ENCODE data around the gene DLK1. TPM values are rescaled to one million over a fixed set of nuclear protein-coding genes. Genes with fewer than 3 reads are reported as not detected.

The DLK1 gene
- total RNA-seq, 1 experiment from 2014 or later, result 3.3 TPM

DNA sequence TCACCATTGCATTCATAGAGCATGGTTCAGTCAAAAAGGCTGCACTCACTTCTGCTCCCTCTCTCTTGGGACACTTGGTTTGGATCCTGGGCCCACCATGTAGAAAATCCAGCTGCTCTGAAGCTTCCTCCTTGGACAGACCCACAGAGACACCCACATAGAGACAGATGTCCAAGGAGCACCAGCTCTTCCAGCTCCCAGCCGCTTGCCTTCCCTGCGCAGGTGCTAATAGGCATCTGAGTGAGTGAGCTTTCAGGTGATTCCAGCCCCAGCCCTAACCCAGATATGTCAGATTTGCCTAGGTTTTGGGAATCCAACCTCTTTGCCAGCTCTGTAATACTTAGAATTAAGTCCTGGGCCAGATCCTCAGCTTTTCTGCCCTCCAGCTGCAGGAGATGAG is 38.6 kb downstream of the DLK1 start (continued):
- TF ChIP-seq, protein P1, sequence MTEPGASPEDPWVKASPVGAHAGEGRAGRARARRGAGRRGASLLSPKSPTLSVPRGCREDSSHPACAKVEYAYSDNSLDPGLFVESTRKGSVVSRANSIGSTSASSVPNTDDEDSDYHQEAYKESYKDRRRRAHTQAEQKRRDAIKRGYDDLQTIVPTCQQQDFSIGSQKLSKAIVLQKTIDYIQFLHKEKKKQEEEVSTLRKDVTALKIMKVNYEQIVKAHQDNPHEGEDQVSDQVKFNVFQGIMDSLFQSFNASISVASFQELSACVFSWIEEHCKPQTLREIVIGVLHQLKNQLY (CRISPR knock-in tag; IDR thresholded peaks at IDR 0.05), result no peak

DNA sequence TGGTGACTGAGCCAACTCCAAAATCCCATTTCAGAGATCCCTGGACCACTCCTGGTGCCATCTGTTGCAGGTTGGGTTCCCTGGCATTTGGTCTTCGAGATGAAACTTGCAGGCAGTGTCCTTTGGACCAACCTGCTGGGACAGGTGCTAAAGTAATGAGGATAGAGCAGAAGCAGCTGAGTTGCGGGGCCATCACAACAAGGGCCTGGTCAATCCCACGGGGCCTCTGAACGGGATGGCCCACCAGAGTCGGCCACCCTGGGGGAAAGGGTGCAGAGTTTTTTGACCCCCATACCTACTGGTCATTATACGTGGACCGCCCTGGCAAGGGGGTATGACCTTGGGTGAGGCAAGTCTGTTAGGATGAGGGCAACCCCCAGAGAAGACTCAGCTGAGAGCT is 39.3 kb downstream of the DLK1 start:
- no peak for ATAC-seq
- ChIA-PET CTCF (no interaction called here), POLR2A (no interaction called here)
- Mint-ChIP-seq H3K27ac (no peak overlapping the region), H3K9me3 (peaks cover 18% of the 10 kb centered on the region), H3K4me1 (peaks cover 8% of the 10 kb centered on the region), H3K36me3 (peaks cover 7% of the 10 kb centered on the region), H3K27me3 (ENCODE audit: low read depth) (peaks cover 27% of the 10 kb centered on the region), H3K4me3 (no peak overlapping the region)
- TF ChIP-seq JAZF1 (CRISPR knock-in tag; IDR thresholded peaks at IDR 0.05), result no peak
- TF ChIP-seq, protein P2, sequence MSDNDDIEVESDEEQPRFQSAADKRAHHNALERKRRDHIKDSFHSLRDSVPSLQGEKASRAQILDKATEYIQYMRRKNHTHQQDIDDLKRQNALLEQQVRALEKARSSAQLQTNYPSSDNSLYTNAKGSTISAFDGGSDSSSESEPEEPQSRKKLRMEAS (CRISPR knock-in tag; IDR thresholded peaks at IDR 0.05), result no peak
- TF ChIP-seq, protein P3, sequence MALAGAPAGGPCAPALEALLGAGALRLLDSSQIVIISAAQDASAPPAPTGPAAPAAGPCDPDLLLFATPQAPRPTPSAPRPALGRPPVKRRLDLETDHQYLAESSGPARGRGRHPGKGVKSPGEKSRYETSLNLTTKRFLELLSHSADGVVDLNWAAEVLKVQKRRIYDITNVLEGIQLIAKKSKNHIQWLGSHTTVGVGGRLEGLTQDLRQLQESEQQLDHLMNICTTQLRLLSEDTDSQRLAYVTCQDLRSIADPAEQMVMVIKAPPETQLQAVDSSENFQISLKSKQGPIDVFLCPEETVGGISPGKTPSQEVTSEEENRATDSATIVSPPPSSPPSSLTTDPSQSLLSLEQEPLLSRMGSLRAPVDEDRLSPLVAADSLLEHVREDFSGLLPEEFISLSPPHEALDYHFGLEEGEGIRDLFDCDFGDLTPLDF (CRISPR knock-in tag; IDR thresholded peaks at IDR 0.05), result no peak
- TF ChIP-seq, protein P4, sequence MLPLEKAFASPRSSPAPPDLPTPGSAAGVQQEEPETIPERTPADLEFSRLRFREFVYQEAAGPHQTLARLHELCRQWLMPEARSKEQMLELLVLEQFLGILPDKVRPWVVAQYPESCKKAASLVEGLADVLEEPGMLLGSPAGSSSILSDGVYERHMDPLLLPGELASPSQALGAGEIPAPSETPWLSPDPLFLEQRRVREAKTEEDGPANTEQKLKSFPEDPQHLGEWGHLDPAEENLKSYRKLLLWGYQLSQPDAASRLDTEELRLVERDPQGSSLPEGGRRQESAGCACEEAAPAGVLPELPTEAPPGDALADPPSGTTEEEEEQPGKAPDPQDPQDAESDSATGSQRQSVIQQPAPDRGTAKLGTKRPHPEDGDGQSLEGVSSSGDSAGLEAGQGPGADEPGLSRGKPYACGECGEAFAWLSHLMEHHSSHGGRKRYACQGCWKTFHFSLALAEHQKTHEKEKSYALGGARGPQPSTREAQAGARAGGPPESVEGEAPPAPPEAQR (CRISPR knock-in tag; IDR thresholded peaks at IDR 0.05), result no peak
- TF ChIP-seq, protein P5, sequence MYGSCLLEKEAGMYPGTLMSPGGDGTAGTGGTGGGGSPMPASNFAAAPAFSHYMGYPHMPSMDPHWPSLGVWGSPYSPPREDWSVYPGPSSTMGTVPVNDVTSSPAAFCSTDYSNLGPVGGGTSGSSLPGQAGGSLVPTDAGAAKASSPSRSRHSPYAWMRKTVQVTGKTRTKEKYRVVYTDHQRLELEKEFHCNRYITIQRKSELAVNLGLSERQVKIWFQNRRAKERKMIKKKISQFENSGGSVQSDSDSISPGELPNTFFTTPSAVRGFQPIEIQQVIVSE (CRISPR knock-in tag; IDR thresholded peaks at IDR 0.05; ENCODE audit: borderline replicate concordance), result no peak
- TF ChIP-seq, protein P6, sequence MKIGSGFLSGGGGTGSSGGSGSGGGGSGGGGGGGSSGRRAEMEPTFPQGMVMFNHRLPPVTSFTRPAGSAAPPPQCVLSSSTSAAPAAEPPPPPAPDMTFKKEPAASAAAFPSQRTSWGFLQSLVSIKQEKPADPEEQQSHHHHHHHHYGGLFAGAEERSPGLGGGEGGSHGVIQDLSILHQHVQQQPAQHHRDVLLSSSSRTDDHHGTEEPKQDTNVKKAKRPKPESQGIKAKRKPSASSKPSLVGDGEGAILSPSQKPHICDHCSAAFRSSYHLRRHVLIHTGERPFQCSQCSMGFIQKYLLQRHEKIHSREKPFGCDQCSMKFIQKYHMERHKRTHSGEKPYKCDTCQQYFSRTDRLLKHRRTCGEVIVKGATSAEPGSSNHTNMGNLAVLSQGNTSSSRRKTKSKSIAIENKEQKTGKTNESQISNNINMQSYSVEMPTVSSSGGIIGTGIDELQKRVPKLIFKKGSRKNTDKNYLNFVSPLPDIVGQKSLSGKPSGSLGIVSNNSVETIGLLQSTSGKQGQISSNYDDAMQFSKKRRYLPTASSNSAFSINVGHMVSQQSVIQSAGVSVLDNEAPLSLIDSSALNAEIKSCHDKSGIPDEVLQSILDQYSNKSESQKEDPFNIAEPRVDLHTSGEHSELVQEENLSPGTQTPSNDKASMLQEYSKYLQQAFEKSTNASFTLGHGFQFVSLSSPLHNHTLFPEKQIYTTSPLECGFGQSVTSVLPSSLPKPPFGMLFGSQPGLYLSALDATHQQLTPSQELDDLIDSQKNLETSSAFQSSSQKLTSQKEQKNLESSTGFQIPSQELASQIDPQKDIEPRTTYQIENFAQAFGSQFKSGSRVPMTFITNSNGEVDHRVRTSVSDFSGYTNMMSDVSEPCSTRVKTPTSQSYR (CRISPR knock-in tag; IDR thresholded peaks at IDR 0.05), result no peak
- TF ChIP-seq ELF4 (CRISPR knock-in tag; IDR thresholded peaks at IDR 0.05; ENCODE audit: low read depth), result no peak
- DNase-seq (ENCODE audit: low spot score), result no peak

DNA sequence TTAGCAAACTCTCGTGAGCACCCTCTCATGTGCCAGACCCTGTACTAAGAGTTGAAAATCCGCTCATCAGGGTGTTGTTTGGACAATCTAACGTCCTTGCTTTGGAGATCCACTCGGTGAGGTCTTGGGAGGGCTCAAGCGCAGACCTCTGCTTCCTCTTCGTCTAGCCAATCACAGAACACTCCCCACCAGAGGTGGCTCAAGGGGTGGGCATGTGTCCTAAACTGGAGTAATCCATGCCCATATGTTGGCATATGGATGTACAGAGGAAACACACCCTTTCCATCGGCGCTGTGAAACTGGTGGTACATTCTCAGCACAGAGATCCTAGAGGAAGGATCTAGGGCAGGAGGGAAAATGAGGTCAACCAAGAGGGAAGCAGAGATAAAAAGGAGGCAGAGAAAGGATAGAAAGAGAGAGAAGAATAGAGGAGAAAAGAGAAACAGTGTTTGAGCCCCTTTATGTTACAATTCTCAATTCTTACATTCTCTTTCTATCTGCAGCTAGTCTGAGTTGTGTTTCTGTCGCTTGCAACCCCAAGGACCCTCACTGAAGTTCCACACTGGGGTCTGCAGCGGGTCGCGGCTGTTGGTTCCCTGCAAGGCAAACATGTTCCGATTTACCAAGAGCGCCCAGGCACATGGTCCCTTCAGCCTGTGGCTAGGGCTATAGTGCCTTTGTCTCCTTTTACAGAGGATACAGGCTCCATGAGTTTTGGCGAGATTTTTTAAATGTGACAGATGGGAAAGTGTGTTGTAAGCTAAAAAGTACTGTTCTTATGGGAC is 40.5 kb downstream of the DLK1 start:
- DNase-seq (ENCODE audit: low spot score) (no peak), ATAC-seq (no peak)
- TF ChIP-seq MXD4 (CRISPR knock-in tag; IDR thresholded peaks at IDR 0.05; ENCODE audit: borderline replicate concordance) (no peak), GABPB1 (CRISPR knock-in tag; IDR thresholded peaks at IDR 0.05) (no peak), GRHL2 (CRISPR knock-in tag; IDR thresholded peaks at IDR 0.05; ENCODE audit: insufficient replicate concordance, severe bottlenecking) (no peak), ATF1 (CRISPR knock-in tag; IDR thresholded peaks at IDR 0.05) (no peak), FOXP1 (CRISPR knock-in tag; IDR thresholded peaks at IDR 0.05; ENCODE audit: borderline replicate concordance) (no peak), ETV6 (CRISPR knock-in tag; IDR thresholded peaks at IDR 0.05) (no peak), FOXJ3 (CRISPR knock-in tag; IDR thresholded peaks at IDR 0.05; ENCODE audit: borderline replicate concordance) (no peak), FOXK1 (CRISPR knock-in tag; IDR thresholded peaks at IDR 0.05) (no peak), ZNF396 (CRISPR knock-in tag; IDR thresholded peaks at IDR 0.05; ENCODE audit: borderline replicate concordance) (no peak)
- TF ChIP-seq, protein P7, sequence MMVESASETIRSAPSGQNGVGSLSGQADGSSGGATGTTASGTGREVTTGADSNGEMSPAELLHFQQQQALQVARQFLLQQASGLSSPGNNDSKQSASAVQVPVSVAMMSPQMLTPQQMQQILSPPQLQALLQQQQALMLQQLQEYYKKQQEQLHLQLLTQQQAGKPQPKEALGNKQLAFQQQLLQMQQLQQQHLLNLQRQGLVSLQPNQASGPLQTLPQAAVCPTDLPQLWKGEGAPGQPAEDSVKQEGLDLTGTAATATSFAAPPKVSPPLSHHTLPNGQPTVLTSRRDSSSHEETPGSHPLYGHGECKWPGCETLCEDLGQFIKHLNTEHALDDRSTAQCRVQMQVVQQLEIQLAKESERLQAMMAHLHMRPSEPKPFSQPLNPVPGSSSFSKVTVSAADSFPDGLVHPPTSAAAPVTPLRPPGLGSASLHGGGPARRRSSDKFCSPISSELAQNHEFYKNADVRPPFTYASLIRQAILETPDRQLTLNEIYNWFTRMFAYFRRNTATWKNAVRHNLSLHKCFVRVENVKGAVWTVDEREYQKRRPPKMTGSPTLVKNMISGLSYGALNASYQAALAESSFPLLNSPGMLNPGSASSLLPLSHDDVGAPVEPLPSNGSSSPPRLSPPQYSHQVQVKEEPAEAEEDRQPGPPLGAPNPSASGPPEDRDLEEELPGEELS (CRISPR knock-in tag; IDR thresholded peaks at IDR 0.05), result no peak
- Mint-ChIP-seq H3K27me3 (ENCODE audit: low read depth) (peaks cover 28% of the 10 kb centered on the region), H3K4me1 (peaks cover 8% of the 10 kb centered on the region), H3K9me3 (peaks cover 26% of the 10 kb centered on the region), H3K36me3 (peaks cover 15% of the 10 kb centered on the region), H3K27ac (no peak overlapping the region), H3K4me3 (no peak overlapping the region)
- ChIA-PET POLR2A (no interaction called here), CTCF (no interaction called here)
